Testis (tissue), 2 donors: ENCODE measurements around the gene FAM20B.

Experiments
- POLR2A ChIP-seq: fragments of 450-650 bp; IDR thresholded peaks from one replicate; pipeline ENCODE4 v1.6.1; 2017; ENCODE audit warnings: antibody characterized with exemption, mild to moderate bottlenecking, moderate library complexity
- TF ChIP-seq, protein P1 (sequence below), 3 experiments: fragments of 450-650 bp in 2 of 3; fragments of 200-600 bp in 1 of 3; sonication (generic) in 1 of 3; IDR thresholded peaks; one replicate each; pipeline ENCODE4 v1.5.1; 2016 to 2019; ENCODE audit warnings: antibody characterized with exemption in 3 of 3, mild to moderate bottlenecking in 2 of 3, moderate library complexity in 1 of 3

DNA sequence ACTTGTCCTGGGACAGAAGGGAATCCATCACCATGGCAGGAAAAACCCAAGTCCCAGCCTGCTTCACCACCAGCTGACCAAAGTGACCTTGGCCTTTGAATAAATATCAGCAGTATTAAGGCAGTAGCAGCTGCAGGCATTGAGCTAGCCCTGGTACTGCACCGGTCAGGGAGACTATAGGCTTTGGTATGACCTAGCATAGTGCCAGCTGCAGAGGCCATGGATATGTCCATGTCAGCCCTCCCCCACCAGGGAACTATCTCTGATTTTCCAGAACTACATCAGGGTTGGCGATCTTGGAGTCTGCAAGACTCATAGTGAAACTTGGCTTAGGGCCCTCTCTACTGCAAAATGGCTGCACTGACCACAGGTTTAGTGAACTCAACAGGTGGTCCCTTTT is 49.2 kb upstream of the FAM20B start:
- TF ChIP-seq, protein P1, sequence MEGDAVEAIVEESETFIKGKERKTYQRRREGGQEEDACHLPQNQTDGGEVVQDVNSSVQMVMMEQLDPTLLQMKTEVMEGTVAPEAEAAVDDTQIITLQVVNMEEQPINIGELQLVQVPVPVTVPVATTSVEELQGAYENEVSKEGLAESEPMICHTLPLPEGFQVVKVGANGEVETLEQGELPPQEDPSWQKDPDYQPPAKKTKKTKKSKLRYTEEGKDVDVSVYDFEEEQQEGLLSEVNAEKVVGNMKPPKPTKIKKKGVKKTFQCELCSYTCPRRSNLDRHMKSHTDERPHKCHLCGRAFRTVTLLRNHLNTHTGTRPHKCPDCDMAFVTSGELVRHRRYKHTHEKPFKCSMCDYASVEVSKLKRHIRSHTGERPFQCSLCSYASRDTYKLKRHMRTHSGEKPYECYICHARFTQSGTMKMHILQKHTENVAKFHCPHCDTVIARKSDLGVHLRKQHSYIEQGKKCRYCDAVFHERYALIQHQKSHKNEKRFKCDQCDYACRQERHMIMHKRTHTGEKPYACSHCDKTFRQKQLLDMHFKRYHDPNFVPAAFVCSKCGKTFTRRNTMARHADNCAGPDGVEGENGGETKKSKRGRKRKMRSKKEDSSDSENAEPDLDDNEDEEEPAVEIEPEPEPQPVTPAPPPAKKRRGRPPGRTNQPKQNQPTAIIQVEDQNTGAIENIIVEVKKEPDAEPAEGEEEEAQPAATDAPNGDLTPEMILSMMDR (IDR thresholded peaks at IDR 0.05): no peak
- TF ChIP-seq POLR2A: no peak
